Tibial nerve (tissue), 4 donors: ENCODE data around the gene SUSD4. TPM values are rescaled to one million over a fixed set of nuclear protein-coding genes. Genes with fewer than 3 reads are reported as not detected.
A peak's percentile ranks its signal among the peaks of the same experiment; 100 is the strongest.

Experiments used
- DNase-seq, 2 donors: peaks; one replicate each; pipeline ENCODE4 v3.0.0-alpha.2; 2019; ENCODE audit warnings: low spot score in 2 of 2
- H3K27ac ChIP-seq, 4 donors: fragments of 200-600 bp; sonication (generic) in 3 of 4; one replicate each; pipeline ENCODE4 v1.5.1; 2017 to 2019; ENCODE audit warnings: mild to moderate bottlenecking in 1 of 4
- H3K27me3 ChIP-seq, 2 donors: fragments of 200-600 bp; sonication (generic) in 1 of 2; one replicate each; pipeline versions ENCODE4 v1.5.1 to v1.6.0; 2017 to 2019
- H3K36me3 ChIP-seq, 3 donors: fragments of 200-600 bp; sonication (generic); one replicate each; pipeline ENCODE4 v1.5.1; 2018 to 2019
- H3K4me1 ChIP-seq, 4 donors: fragments of 200-600 bp; sonication (generic) in 3 of 4; one replicate each; pipeline ENCODE4 v1.5.1; 2017 to 2019
- H3K4me3 ChIP-seq, 4 donors: fragments of 200-600 bp; sonication (generic) in 3 of 4; one replicate each; pipeline ENCODE4 v1.5.1; 2017 to 2019; ENCODE audit warnings: mild to moderate bottlenecking in 1 of 4, moderate library complexity in 1 of 4
- H3K9me3 ChIP-seq, 4 donors: fragments of 200-600 bp; sonication (generic) in 3 of 4; one replicate each; pipeline ENCODE4 v1.5.1; 2017 to 2019
- CTCF ChIP-seq, 5 experiments: fragments of 200-600 bp in 3 of 5; fragments of 450-650 bp in 2 of 5; sonication (generic) in 3 of 5; IDR thresholded peaks; one replicate each; pipeline ENCODE4 v1.5.1; 2016 to 2019; ENCODE audit warnings: antibody characterized with exemption in 5 of 5, mild to moderate bottlenecking in 3 of 5, moderate library complexity in 2 of 5
- EP300 ChIP-seq, 2 donors: sonication (generic); formaldehyde crosslinking; IDR thresholded peaks; one replicate each; pipeline ENCODE4 v1.6.1; 2017; ENCODE audit warnings: antibody characterized with exemption in 2 of 2, mild to moderate bottlenecking in 1 of 2
- POLR2A ChIP-seq, 2 donors: fragments of 450-650 bp; IDR thresholded peaks; one replicate each; pipeline ENCODE4 v1.6.1; 2017; ENCODE audit warnings: antibody characterized with exemption in 2 of 2, mild to moderate bottlenecking in 2 of 2, moderate library complexity in 2 of 2
- WGBS, 2 donors: methylation state at CpG; one replicate each; pipeline ENCODE4 v1.1.5; 2018; 5-methylcytosine and 5-hydroxymethylcytosine counted together
- total RNA-seq, 4 donors: library from RNA; depleted of rRNA; stranded (reverse); fragments of >200 nt; gene quantifications; one replicate each; pipeline ENCODE4 v1.1.0, GENCODE V29; 2016

Gene SUSD4
- total RNA-seq, 4 donors from 2014 or later, result not detected

- no peaks in the 10 kb centered on the region for H3K27me3 ChIP-seq
- TF ChIP-seq CTCF (IDR thresholded peaks at IDR 0.05) (no peak), POLR2A (IDR thresholded peaks at IDR 0.05) (no peak), EP300 (IDR thresholded peaks at IDR 0.05) (no peak)
- no peaks in the 10 kb centered on the region for H3K36me3 ChIP-seq
- H3K4me3 ChIP-seq, result no peak overlapping the region
- no peak overlapping the region for H3K27ac ChIP-seq
- H3K9me3 ChIP-seq, result peaks cover 0 to 12% (median 0%) of the 10 kb centered on the region in 4 donors
- no peaks in the 10 kb centered on the region for H3K4me1 ChIP-seq
- DNase-seq, result no peak
Measured at GRCh38 chr1:223378754-223379153, 14.8 kb upstream of the SUSD4 start.

- H3K9me3 ChIP-seq, result peaks cover 0 to 26% (median 0%) of the 10 kb centered on the region in 4 donors
- DNase-seq, result no peak
- 71 to 77% methylated on average over 4 of the region's 4 CpGs for WGBS, 2 donors
- TF ChIP-seq EP300 (IDR thresholded peaks at IDR 0.05) (no peak), POLR2A (IDR thresholded peaks at IDR 0.05) (no peak), CTCF (IDR thresholded peaks at IDR 0.05) (no peak)
- no peaks in the 10 kb centered on the region for H3K4me1 ChIP-seq
- H3K27me3 ChIP-seq, result no peaks in the 10 kb centered on the region
- no peaks in the 10 kb centered on the region for H3K36me3 ChIP-seq
- no peak overlapping the region for H3K27ac ChIP-seq
- H3K4me3 ChIP-seq, result no peak overlapping the region
Measured at GRCh38 chr1:223374064-223374610, 10.2 kb upstream of the SUSD4 start.

- H3K36me3 ChIP-seq, result no peaks in the 10 kb centered on the region
- TF ChIP-seq CTCF (IDR thresholded peaks at IDR 0.05) (no peak), EP300 (IDR thresholded peaks at IDR 0.05) (no peak), POLR2A (IDR thresholded peaks at IDR 0.05) (no peak)
- H3K27me3 ChIP-seq, result peaks cover 0 to 52% of the 10 kb centered on the region in 2 donors
- WGBS, 2 donors, result 1 to 4% methylated on average over 37 to 55 of the region's 55 CpGs
- no peaks in the 10 kb centered on the region for H3K9me3 ChIP-seq
- H3K27ac ChIP-seq, result no peak overlapping the region
- no peak for DNase-seq
- H3K4me3 ChIP-seq, result peak overlapping the region; percentile 15 to 57 (median 26)
- peaks cover 0 to 26% (median 11%) of the 10 kb centered on the region in 4 donors for H3K4me1 ChIP-seq
Measured at GRCh38 chr1:223364685-223365382, 858 bp upstream of the SUSD4 start.

GRCh38 chr1:223363057-223363855, 720 bp downstream of the SUSD4 start:
- Histone ChIP-seq H3K4me1 (peaks cover 0 to 26% (median 11%) of the 10 kb centered on the region in 4 donors), H3K9me3 (no peaks in the 10 kb centered on the region), H3K36me3 (no peaks in the 10 kb centered on the region), H3K4me3 (peak overlapping the region in 3 of 4 donors; percentile 26 to 57 (median 41)), H3K27me3 (peaks cover 0 to 61% of the 10 kb centered on the region in 2 donors), H3K27ac (no peak overlapping the region)
- no peak for DNase-seq
- WGBS, 2 donors, result 1 to 2% methylated on average over 21 to 38 of the region's 44 CpGs
- no peak for TF ChIP-seq CTCF (IDR thresholded peaks at IDR 0.05)
- no peak for TF ChIP-seq EP300 (IDR thresholded peaks at IDR 0.05)
- TF ChIP-seq POLR2A (IDR thresholded peaks at IDR 0.05), result no peak

- WGBS, 2 donors, result 88 to 90% methylated on average over 3 of the region's 3 CpGs
Measured at GRCh38 chr1:223358826-223359225, 5.2 kb downstream of the SUSD4 start.

More at GRCh38 chr1:223358826-223359225, 5.2 kb downstream of the SUSD4 start:
- H3K4me1 ChIP-seq, result peaks cover 0 to 13% (median 7%) of the 10 kb centered on the region in 4 donors
- no peak for TF ChIP-seq EP300 (IDR thresholded peaks at IDR 0.05)
- TF ChIP-seq POLR2A (IDR thresholded peaks at IDR 0.05), result no peak
- TF ChIP-seq CTCF (IDR thresholded peaks at IDR 0.05), result no peak
- no peaks in the 10 kb centered on the region for H3K9me3 ChIP-seq
- no peak for DNase-seq
- peaks cover 0 to 40% of the 10 kb centered on the region in 2 donors for H3K27me3 ChIP-seq
- H3K4me3 ChIP-seq, result no peak overlapping the region
- H3K27ac ChIP-seq, result no peak overlapping the region
- no peaks in the 10 kb centered on the region for H3K36me3 ChIP-seq
